K562 (cell line): Measurements from ENCODE around the gene SDC3. TPM values are rescaled to one million over a fixed set of nuclear protein-coding genes. Genes with fewer than 3 reads are reported as not detected.

ENCODE experiments used
- BRD9 ChIP-seq: fragments of 450-650 bp; IDR thresholded peaks from 2 replicates; pipeline ENCODE4 v1.6.1; 2018; ENCODE audit warnings: low read depth; ENCODE audit not compliant: partially characterized antibody
- FOXM1 ChIP-seq, 2 experiments: fragments of 450-650 bp in 1 of 2; sonication (generic) in 1 of 2; formaldehyde crosslinking in 1 of 2; IDR thresholded peaks; 2 replicates each; pipeline versions ENCODE4 v1.6.1 to v1.9.0; 2017 to 2022; ENCODE audit warnings: low read depth in 2 of 2, mild to moderate bottlenecking in 2 of 2, missing genetic modification reagents in 1 of 2, moderate library complexity in 1 of 2
- HES1 ChIP-seq: fragments of 450-650 bp; IDR thresholded peaks from 2 replicates; pipeline ENCODE4 v1.6.1; 2016; ENCODE audit warnings: low read depth, mild to moderate bottlenecking, moderate library complexity
- HMBOX1 ChIP-seq: sonication (generic); IDR thresholded peaks from 2 replicates; pipeline ENCODE4 v1.6.1; 2016
- NCOA1 ChIP-seq: fragments of 450-650 bp; IDR thresholded peaks from 2 replicates; pipeline ENCODE4 v1.6.1; 2016; ENCODE audit warnings: low read depth
- PTTG1 ChIP-seq: fragments of 450-650 bp; IDR thresholded peaks from 2 replicates; pipeline ENCODE4 v1.6.1; 2016; ENCODE audit warnings: low read depth, mild to moderate bottlenecking, missing genetic modification characterization, missing compliant biosample characterization
- SMARCA5 ChIP-seq: fragments of 450-650 bp; IDR thresholded peaks from 2 replicates; pipeline ENCODE4 v1.6.1; 2016
- SUPT5H ChIP-seq: fragments of 450-650 bp; IDR thresholded peaks from 2 replicates; pipeline ENCODE4 v1.6.1; 2016
- TCF15 ChIP-seq: fragments of 250-450 bp; sonication (Bioruptor Pico); IDR thresholded peaks from 2 replicates; pipeline ENCODE4 v1.8.0; 2022; ENCODE audit warnings: moderate library complexity, mild to moderate bottlenecking, inconsistent platforms
- TEAD4 ChIP-seq, 2 experiments: sonication (generic) in 1 of 2; formaldehyde crosslinking in 1 of 2; IDR thresholded peaks; 2 replicates each; pipeline versions ENCODE4 v1.6.1 to v1.8.0; 2012 to 2022; ENCODE audit warnings: borderline replicate concordance in 1 of 2, inconsistent platforms in 1 of 2, low read length in 1 of 2, mild to moderate bottlenecking in 1 of 2, missing genetic modification reagents in 1 of 2
- ZNF165 ChIP-seq: fragments of 250-450 bp; sonication (Bioruptor Pico); IDR thresholded peaks from 2 replicates; pipeline ENCODE4 v1.4.0; 2020; ENCODE audit warnings: borderline replicate concordance
- ZNF274 ChIP-seq: IDR thresholded peaks from 2 replicates; pipeline ENCODE4 v1.6.1; 2011; ENCODE audit warnings: low read depth, mild to moderate bottlenecking, low read length, moderate library complexity, borderline replicate concordance
- ZNF398 ChIP-seq: fragments of 250-450 bp; sonication (Bioruptor Pico); IDR thresholded peaks from 2 replicates; pipeline ENCODE4 v1.8.0; 2021; ENCODE audit warnings: moderate library complexity, mild to moderate bottlenecking, inconsistent platforms
- ZNF41 ChIP-seq: fragments of 250-450 bp; sonication (Bioruptor Pico); conservative IDR thresholded peaks from 2 replicates; pipeline ENCODE4 v1.4.0; 2020; ENCODE audit warnings: mild to moderate bottlenecking
- ZNF445 ChIP-seq: fragments of 250-450 bp; sonication (Bioruptor Pico); IDR thresholded peaks from 2 replicates; pipeline ENCODE4 v1.4.0; 2020; ENCODE audit warnings: low read depth, mild to moderate bottlenecking, moderate library complexity
- ZNF583 ChIP-seq: fragments of 250-450 bp; sonication (Bioruptor Pico); IDR thresholded peaks from 2 replicates; pipeline ENCODE4 v1.4.0; 2020
- ZNF668 ChIP-seq: fragments of 250-450 bp; sonication (Bioruptor Pico); IDR thresholded peaks from 2 replicates; pipeline ENCODE4 v1.8.0; 2022; ENCODE audit warnings: mild to moderate bottlenecking, inconsistent platforms
- polyA plus RNA-seq, 8 experiments: library from polyadenylated mRNA; depleted of rRNA in 4 of 8; stranded (reverse) in 5 of 8; unstranded in 3 of 8; fragments of >200 nt; fragmentation: Nextera tagmentation in 2 of 8; fragmentation: Illumina TruSeq in 1 of 8; extraction: Ambion mirVana in 2 of 8; extraction: Trizol in 1 of 8; gene quantifications; 2 replicates each; pipeline versions ENCODE4 v1.2.1 to v1.2.3, GENCODE V29; 2011 to 2014; ENCODE audit warnings: inconsistent platforms in 1 of 8, missing spikeins in 1 of 8
- total RNA-seq, 7 experiments: library from RNA; depleted of rRNA in 6 of 7; stranded (reverse); fragments of >200 nt in 6 of 7; fragmentation: Illumina TruSeq in 2 of 7; extraction: Trizol in 2 of 7; gene quantifications; 2 replicates each; pipeline versions ENCODE4 v1.2.1 to v1.2.3, GENCODE V29; 2011 to 2021; ENCODE audit warnings: low replicate concordance in 1 of 7
- TF ChIP-seq, protein P1 (sequence below): fragments of 250-450 bp; sonication (Bioruptor Pico); IDR thresholded peaks from 2 replicates; pipeline ENCODE4 v1.5.0; 2020; ENCODE audit warnings: mild to moderate bottlenecking, borderline replicate concordance
- TF ChIP-seq, protein P2 (sequence below): fragments of 250-450 bp; sonication (Bioruptor Pico); IDR thresholded peaks from 2 replicates; pipeline ENCODE4 v1.4.0; 2020

The SDC3 gene
- total and polyA plus RNA-seq, 9 of the 15 experiments (the other 6 are each of a cell fraction or from before 2014, with no cell fraction given) = 0.38 to 44.1 (median 12.1) TPM

DNA sequence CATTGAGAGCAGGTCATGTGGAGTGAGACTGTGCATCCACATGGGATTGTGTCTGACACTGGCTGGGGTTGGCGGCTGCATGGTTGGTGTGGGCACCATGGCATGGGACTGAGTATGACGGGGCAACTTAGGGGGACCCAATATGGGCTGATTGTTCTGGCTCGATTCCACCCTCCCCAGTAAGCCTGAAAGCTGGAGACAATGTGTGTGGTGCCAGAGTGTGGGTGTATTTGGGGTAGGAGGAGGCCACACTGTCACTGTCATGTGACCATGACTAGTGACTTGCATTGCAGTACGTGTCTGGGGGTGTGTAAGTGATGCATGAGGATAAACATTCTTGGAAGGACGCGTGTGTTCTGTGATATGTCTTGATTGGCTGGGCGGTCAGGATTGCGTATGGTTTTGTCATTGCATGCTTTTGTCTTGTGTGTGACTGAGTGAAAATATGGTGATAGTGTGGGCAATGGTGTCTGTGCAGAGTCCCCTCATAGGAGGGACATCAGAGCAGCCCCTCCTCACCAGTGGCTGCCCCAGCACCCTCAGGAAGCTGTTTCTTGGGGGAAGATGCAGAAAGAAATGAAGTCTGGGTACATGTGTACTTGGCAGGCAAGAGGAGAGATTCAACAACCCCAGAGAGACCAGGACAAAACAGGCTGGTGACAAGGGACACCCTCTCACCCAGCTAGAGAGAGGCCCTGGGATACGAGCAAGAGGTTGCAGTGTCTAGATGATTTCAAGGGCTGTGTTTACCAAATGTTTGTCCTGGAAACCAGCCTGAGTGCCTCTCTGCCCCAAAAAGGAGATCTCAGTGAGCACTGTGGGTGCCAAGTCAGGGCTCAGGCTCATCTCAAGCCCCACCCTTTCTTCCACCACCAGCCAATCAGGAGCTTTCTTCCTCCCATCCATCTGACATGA lies 36.3 kb downstream of the SDC3 start (continued):
- TF ChIP-seq HES1 = peak; percentile 66
- peak; percentile 72; the same call in 1 of the 2 replicates for TF ChIP-seq ZNF445
- TF ChIP-seq ZNF668 = peak; percentile 91
- TF ChIP-seq SMARCA5 = peak; percentile 65
- TF ChIP-seq, protein P1, sequence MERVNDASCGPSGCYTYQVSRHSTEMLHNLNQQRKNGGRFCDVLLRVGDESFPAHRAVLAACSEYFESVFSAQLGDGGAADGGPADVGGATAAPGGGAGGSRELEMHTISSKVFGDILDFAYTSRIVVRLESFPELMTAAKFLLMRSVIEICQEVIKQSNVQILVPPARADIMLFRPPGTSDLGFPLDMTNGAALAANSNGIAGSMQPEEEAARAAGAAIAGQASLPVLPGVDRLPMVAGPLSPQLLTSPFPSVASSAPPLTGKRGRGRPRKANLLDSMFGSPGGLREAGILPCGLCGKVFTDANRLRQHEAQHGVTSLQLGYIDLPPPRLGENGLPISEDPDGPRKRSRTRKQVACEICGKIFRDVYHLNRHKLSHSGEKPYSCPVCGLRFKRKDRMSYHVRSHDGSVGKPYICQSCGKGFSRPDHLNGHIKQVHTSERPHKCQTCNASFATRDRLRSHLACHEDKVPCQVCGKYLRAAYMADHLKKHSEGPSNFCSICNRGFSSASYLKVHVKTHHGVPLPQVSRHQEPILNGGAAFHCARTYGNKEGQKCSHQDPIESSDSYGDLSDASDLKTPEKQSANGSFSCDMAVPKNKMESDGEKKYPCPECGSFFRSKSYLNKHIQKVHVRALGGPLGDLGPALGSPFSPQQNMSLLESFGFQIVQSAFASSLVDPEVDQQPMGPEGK (CRISPR knock-in tag) = peak; percentile 96
- peak; percentile 96 for TF ChIP-seq ZNF165 (CRISPR knock-in tag)
- TF ChIP-seq ZNF398 = peak; percentile 84
- peak; percentile 82 for TF ChIP-seq TEAD4 (IDR thresholded peaks at IDR 0.05; ENCODE audit: low read length)
- TF ChIP-seq TEAD4 (CRISPR knock-in tag; IDR thresholded peaks at IDR 0.05; ENCODE audit: borderline replicate concordance) = no peak
- TF ChIP-seq HMBOX1 = no peak
- TF ChIP-seq ZNF583 (CRISPR knock-in tag) = peak; percentile 98
- TF ChIP-seq TCF15 = peak; percentile 98
- TF ChIP-seq, protein P2, sequence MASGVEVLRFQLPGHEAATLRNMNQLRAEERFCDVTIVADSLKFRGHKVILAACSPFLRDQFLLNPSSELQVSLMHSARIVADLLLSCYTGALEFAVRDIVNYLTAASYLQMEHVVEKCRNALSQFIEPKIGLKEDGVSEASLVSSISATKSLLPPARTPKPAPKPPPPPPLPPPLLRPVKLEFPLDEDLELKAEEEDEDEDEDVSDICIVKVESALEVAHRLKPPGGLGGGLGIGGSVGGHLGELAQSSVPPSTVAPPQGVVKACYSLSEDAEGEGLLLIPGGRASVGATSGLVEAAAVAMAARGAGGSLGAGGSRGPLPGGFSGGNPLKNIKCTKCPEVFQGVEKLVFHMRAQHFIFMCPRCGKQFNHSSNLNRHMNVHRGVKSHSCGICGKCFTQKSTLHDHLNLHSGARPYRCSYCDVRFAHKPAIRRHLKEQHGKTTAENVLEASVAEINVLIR (CRISPR knock-in tag) = peak; percentile 84
- no peak; the same call in 1 of the 2 replicates for TF ChIP-seq FOXM1 (IDR thresholded peaks at IDR 0.05; ENCODE audit: low read depth)
- no peak for TF ChIP-seq FOXM1 (CRISPR knock-in tag; IDR thresholded peaks at IDR 0.05; ENCODE audit: low read depth)
- TF ChIP-seq SUPT5H = peak; percentile 53
- peak; percentile 77 for TF ChIP-seq BRD9
- TF ChIP-seq ZNF41 (CRISPR knock-in tag) = peak; percentile 97
- TF ChIP-seq NCOA1 = peak; percentile 95; the same call in 1 of the 2 replicates
- peak; percentile 94 for TF ChIP-seq PTTG1 (tag)
- no peak for TF ChIP-seq ZNF274
